Measurements from ENCODE around the gene GNB1L.
"Not testable (repeated sequence)": the region's sequence is repeated elsewhere in the genome, so short reads cannot be mapped to it uniquely, and the experiment has no call there.

Gene GNB1L

DNA sequence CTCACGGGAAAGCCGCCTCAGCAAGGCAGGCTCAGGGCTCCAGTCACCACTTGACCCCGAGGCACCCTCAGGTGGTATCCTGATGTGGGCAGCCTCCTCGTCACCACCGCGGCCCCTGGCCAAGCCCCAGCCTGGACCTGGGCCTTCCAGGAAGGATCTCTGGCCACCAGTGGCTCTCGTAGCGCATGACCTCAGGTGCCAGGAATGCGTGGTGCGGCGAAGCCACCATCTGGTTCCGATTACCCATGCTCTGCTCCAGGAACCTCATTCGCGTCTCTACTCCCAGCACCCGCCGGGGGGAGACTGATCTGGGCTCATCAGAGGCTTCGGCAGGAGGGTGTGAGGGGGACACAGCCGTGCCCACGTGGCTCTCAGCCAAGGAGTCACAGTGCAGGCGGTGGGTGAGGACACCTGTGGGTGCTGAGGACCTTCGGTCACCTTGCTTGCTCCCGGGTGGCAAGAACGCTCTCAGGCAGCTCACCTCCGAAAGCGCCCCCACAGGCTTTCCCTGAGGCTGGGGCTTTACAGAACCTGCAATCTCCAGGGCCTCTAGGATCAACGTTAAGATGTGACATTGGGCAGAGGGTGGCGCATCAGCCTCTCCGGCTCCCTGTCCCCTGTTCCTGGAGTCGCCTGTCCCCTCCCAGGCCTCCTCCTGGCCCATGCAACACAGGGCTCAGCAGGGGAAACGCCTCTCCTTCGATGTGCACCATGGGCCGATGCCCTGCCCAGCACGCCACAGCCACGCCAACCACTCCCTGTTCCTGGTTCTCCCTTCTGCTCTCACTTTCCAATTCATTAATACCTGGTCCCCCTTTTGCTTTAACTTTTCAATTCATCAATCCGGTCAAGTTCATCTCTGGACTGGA, 55.1 kb downstream of the GNB1L start:
- no peak for DNase-seq
- no peak overlapping the region for H3K27ac Mint-ChIP-seq
- H3K27me3 Mint-ChIP-seq, result no peaks in the 10 kb centered on the region
- H3K36me3 Mint-ChIP-seq (ENCODE audit: insufficient read depth), result peaks cover 18% of the 10 kb centered on the region
- H3K4me1 Mint-ChIP-seq (ENCODE audit: low read depth in 2 of 2), result peaks cover 0 to 1% of the 10 kb centered on the region in 2 donors
- no peak overlapping the region for H3K4me3 Mint-ChIP-seq
- ATAC-seq (replicated peaks), result no peak
- H3K9me3 Mint-ChIP-seq, result no peaks in the 10 kb centered on the region

- peaks cover 18% of the 10 kb centered on the region for H3K36me3 Mint-ChIP-seq (ENCODE audit: insufficient read depth)
- no peak overlapping the region for H3K27ac Mint-ChIP-seq
- no peaks in the 10 kb centered on the region for H3K9me3 Mint-ChIP-seq
- ATAC-seq (replicated peaks) (no peak), DNase-seq (no peak)
- no peak overlapping the region for H3K4me3 Mint-ChIP-seq
- H3K4me1 Mint-ChIP-seq (ENCODE audit: low read depth in 2 of 2), result peaks cover 0 to 1% of the 10 kb centered on the region in 2 donors
- no peaks in the 10 kb centered on the region for H3K27me3 Mint-ChIP-seq
These were observed 55.8 kb downstream of the GNB1L start for GRCh38 chr22:19798891-19799293.

DNA sequence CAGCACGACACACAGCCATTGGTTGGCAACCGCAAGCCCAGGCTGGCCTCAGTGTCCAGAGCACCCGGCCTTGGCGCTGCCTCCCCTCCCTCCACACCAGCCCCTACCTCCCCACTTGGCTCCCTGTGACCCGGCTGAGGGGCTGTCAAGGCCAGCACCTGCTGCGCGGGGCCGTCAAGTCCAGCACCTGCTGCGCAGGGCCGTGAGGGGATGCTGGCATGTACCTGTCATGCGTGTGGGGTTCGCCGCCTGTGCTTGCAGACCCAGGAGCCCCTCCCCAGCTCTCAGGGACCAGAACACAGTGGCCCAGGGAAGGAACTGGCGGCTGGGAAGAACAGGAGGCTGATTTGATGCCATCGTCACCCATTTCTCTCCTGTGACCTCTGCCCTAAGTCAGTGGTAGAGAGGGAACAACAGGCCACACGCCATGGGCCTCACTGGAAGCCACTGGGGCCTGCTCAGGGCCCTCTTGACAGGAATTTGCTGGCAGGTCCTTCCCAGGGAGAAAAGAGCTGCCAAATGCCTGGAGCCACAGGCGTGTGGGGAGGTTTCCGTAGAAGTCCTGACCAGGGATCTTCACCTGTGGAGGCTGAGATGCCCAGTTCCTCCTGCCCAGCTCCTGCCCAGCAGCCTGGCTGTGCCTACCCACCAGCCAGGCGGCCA, 56.5 kb downstream of the GNB1L start:
- no peak for ATAC-seq (replicated peaks)
- Mint-ChIP-seq H3K27me3 (no peaks in the 10 kb centered on the region), H3K27ac (no peak overlapping the region), H3K36me3 (ENCODE audit: insufficient read depth) (peaks cover 18% of the 10 kb centered on the region), H3K4me3 (no peak overlapping the region), H3K4me1 (ENCODE audit: low read depth in 2 of 2) (peaks cover 0 to 1% of the 10 kb centered on the region in 2 donors), H3K9me3 (no peaks in the 10 kb centered on the region)
- no peak for DNase-seq

- H3K4me3 Mint-ChIP-seq, result no peak overlapping the region
- H3K27me3 Mint-ChIP-seq, result no peaks in the 10 kb centered on the region
- peaks cover 0 to 1% of the 10 kb centered on the region in 2 donors for H3K4me1 Mint-ChIP-seq (ENCODE audit: low read depth in 2 of 2)
- H3K36me3 Mint-ChIP-seq (ENCODE audit: insufficient read depth), result peaks cover 12% of the 10 kb centered on the region
- no peaks in the 10 kb centered on the region for H3K9me3 Mint-ChIP-seq
- DNase-seq, result no peak
- no peak overlapping the region for H3K27ac Mint-ChIP-seq
- no peak for ATAC-seq (replicated peaks)
These were observed 57.3 kb downstream of the GNB1L start for GRCh38 chr22:19797086-19798002.

DNA sequence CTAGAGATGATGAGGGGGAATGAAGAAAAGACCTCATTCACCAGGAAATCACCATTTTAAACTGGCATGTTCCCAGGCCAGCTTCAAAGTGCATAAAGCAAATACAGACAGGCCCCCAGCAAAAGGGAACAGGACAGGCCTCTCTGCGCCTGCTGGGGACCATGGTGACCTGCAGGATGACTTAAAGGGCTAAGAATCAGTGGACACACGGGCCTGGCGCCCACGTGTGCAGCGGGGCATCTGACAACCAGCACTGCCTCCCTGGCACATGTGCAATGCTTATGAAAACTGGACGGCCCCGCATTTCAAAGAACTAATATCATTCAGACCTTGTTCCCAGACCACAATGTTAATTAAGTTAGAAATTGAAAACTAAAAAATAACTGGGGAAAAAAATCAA, 58.5 kb downstream of the GNB1L start:
- ATAC-seq (replicated peaks) (no peak), DNase-seq (no peak)
- Mint-ChIP-seq H3K27me3 (no peaks in the 10 kb centered on the region), H3K4me1 (ENCODE audit: low read depth in 2 of 2) (peaks cover 0 to 1% of the 10 kb centered on the region in 2 donors), H3K9me3 (no peaks in the 10 kb centered on the region), H3K27ac (no peak overlapping the region), H3K4me3 (no peak overlapping the region), H3K36me3 (ENCODE audit: insufficient read depth) (peaks cover 9% of the 10 kb centered on the region)

- no peak for ATAC-seq (replicated peaks)
- H3K9me3 Mint-ChIP-seq, result no peaks in the 10 kb centered on the region
- no peaks in the 10 kb centered on the region for H3K27me3 Mint-ChIP-seq
- no peak overlapping the region for H3K4me3 Mint-ChIP-seq
- peaks cover 0 to 1% of the 10 kb centered on the region in 2 donors for H3K4me1 Mint-ChIP-seq (ENCODE audit: low read depth in 2 of 2)
- DNase-seq, result no peak
- H3K27ac Mint-ChIP-seq, result no peak overlapping the region
- H3K36me3 Mint-ChIP-seq (ENCODE audit: insufficient read depth), result peaks cover 9% of the 10 kb centered on the region
These were observed 59.1 kb downstream of the GNB1L start for GRCh38 chr22:19795617-19796008.

DNA sequence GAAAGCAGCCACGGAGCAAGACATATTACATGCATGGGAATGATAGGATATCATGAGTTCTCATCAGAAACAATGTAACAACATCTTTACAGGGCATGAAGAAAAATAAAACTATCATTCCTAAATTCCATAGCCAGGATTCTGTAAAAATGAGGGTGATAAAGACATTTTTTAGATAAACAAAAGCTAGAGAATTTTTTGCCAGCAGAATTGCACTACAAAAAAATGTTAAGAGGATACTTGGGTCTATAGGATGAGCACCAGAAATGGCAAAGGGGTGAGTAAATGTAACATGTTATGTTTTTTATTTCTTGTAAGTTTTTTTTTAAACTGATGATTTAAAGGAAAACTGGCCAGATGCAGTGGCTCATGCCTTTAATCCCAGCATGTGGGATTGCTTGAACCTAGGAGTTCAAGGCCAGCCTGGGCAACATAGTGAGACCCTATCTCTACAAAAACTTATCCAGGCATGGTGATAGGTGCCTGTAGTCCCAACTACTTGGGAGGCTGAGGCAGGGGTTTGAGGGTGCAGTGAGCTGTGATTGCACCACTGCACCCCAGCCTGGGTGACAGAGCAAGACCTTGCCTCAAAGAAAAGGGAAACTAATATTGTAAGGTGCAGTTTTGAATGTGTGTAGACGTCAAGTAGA, 60.9 kb downstream of the GNB1L start:
- no peak for ATAC-seq (replicated peaks)
- H3K9me3 Mint-ChIP-seq, result no peaks in the 10 kb centered on the region
- H3K36me3 Mint-ChIP-seq (ENCODE audit: insufficient read depth), result peaks cover 6% of the 10 kb centered on the region

DNA sequence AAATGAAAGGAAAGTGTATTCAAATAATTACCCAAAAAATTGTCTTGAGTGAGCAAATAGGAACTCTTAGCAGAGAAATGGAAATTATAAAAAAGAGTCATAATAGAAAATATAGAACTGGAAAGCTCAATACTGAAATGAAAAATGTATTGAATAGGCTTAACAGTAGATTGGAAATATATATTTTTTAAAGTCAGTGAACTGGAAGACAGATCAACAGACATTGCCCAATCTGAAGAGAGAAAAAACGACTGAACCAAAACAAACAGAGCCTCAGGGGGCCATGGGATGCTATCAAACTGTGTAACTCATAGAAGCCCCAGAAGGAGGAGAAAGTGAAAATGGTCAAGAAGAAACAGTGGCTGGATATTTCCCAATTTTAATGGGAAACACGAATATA, 61.5 kb downstream of the GNB1L start:
- Mint-ChIP-seq H3K4me1 (ENCODE audit: low read depth in 2 of 2) (peaks cover 0 to 1% of the 10 kb centered on the region in 2 donors), H3K36me3 (ENCODE audit: insufficient read depth) (peaks cover 6% of the 10 kb centered on the region), H3K4me3 (no peak overlapping the region), H3K9me3 (no peaks in the 10 kb centered on the region), H3K27me3 (no peaks in the 10 kb centered on the region), H3K27ac (no peak overlapping the region)
- ATAC-seq (replicated peaks) (no peak), DNase-seq (no peak)

More for the DNA sequence above, 60.9 kb downstream of the GNB1L start:
- no peak overlapping the region for H3K4me3 Mint-ChIP-seq
- no peak for DNase-seq
- H3K4me1 Mint-ChIP-seq (ENCODE audit: low read depth in 2 of 2), result peaks cover 0 to 1% of the 10 kb centered on the region in 2 donors
- no peaks in the 10 kb centered on the region for H3K27me3 Mint-ChIP-seq
- H3K27ac Mint-ChIP-seq, result no peak overlapping the region

- not testable (repeated sequence) for DNase-seq; H3K4me1 Mint-ChIP-seq (ENCODE audit: low read depth in 2 of 2); H3K36me3 Mint-ChIP-seq (ENCODE audit: insufficient read depth); H3K27ac Mint-ChIP-seq; ATAC-seq (replicated peaks); H3K9me3 Mint-ChIP-seq; H3K27me3 Mint-ChIP-seq; H3K4me3 Mint-ChIP-seq
These were observed 62.2 kb downstream of the GNB1L start for GRCh38 chr22:19792383-19792896.

DNA sequence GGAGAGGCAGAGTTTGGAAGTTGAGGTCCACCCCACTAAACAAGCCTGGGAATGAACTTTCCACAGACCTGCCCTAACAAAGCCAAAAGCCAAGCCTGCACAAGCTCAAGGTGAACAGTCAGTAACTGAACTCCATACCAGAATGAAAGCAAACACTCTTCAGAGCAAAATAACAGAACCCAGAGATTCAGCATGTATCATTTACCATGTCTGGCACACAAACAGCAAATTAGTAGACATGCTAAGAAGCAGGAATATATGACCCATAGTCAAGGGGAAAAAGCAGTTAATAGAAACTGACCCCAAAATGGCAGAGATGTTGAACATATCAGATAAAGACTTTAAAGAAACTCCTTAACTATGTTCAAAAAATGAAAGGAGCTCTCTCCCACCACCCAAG, 62.8 kb downstream of the GNB1L start:
- Mint-ChIP-seq H3K27me3 (peaks cover 0 to 7% of the 10 kb centered on the region in 2 donors), H3K9me3 (no peaks in the 10 kb centered on the region), H3K4me3 (no peak overlapping the region), H3K36me3 (ENCODE audit: insufficient read depth) (peaks cover 6% of the 10 kb centered on the region), H3K27ac (no peak overlapping the region), H3K4me1 (ENCODE audit: low read depth in 2 of 2) (no peaks in the 10 kb centered on the region)
- ATAC-seq (replicated peaks) (no peak), DNase-seq (no peak)

DNA sequence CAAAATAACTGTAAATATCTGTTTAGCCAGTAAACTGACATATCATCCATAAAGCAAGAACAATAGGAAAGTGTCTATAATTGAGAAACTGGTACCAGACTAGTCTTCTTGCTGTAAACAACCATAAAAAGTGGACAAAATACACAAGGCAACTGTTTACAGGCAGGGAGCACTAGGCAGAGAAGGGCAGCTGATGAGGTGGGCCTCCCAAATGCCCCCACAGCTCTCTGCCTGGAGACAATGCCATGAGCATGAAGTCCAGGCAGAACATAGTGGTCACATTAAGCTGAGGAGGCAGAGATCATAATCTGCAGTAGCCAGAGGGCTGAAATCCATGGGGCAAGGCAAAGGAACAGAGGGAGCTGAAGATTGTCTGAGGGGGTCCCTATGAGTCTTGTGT, 63.4 kb downstream of the GNB1L start:
- ATAC-seq (replicated peaks) (no peak), DNase-seq (no peak)
- Mint-ChIP-seq H3K9me3 (no peaks in the 10 kb centered on the region), H3K27ac (no peak overlapping the region), H3K4me3 (no peak overlapping the region), H3K36me3 (ENCODE audit: insufficient read depth) (peaks cover 6% of the 10 kb centered on the region), H3K27me3 (peaks cover 0 to 7% of the 10 kb centered on the region in 2 donors), H3K4me1 (ENCODE audit: low read depth in 2 of 2) (no peaks in the 10 kb centered on the region)

DNA sequence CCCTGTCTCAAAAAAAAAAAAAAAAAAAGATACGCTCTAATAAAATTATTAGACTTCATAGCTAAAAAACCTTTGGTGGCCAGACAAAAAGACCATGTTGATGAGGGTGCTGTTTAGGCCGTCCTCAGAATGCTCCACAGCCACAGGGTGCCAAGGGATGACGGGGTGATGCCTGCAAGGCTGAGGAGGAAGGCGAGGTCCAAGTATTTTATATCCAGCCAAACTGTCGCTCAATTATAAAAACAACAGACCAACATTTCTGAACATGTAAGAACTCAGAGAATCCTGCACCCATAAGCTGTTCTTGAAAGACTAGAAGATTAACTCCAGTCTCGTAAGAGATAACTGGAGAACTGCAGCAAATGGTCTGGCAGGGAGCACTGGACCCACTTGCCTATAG, 64.8 kb downstream of the GNB1L start:
- H3K36me3 Mint-ChIP-seq (ENCODE audit: insufficient read depth), result no peaks in the 10 kb centered on the region
- H3K27ac Mint-ChIP-seq, result no peak overlapping the region
- H3K4me1 Mint-ChIP-seq (ENCODE audit: low read depth in 2 of 2), result no peaks in the 10 kb centered on the region
- no peak overlapping the region for H3K4me3 Mint-ChIP-seq
- ATAC-seq (replicated peaks), result no peak
- no peak for DNase-seq
- H3K27me3 Mint-ChIP-seq, result peaks cover 0 to 7% of the 10 kb centered on the region in 2 donors
- no peaks in the 10 kb centered on the region for H3K9me3 Mint-ChIP-seq

GRCh38 chr22:19789406-19789805, 65.3 kb downstream of the GNB1L start:
- Mint-ChIP-seq H3K9me3 (no peaks in the 10 kb centered on the region), H3K4me1 (ENCODE audit: low read depth in 2 of 2) (no peaks in the 10 kb centered on the region), H3K4me3 (no peak overlapping the region), H3K27ac (no peak overlapping the region), H3K36me3 (ENCODE audit: insufficient read depth) (no peaks in the 10 kb centered on the region), H3K27me3 (peaks cover 0 to 7% of the 10 kb centered on the region in 2 donors)
- DNase-seq (no peak), ATAC-seq (replicated peaks) (no peak)
